LNCAP (cell line): ENCODE data around the gene CDH4.

Source experiments
- TF ChIP-seq, protein P1 (sequence below): fragments of 450-650 bp; IDR thresholded peaks from 2 replicates; pipeline ENCODE4 v1.5.1; 2017; ENCODE audit warnings: mild to moderate bottlenecking

The CDH4 gene

DNA sequence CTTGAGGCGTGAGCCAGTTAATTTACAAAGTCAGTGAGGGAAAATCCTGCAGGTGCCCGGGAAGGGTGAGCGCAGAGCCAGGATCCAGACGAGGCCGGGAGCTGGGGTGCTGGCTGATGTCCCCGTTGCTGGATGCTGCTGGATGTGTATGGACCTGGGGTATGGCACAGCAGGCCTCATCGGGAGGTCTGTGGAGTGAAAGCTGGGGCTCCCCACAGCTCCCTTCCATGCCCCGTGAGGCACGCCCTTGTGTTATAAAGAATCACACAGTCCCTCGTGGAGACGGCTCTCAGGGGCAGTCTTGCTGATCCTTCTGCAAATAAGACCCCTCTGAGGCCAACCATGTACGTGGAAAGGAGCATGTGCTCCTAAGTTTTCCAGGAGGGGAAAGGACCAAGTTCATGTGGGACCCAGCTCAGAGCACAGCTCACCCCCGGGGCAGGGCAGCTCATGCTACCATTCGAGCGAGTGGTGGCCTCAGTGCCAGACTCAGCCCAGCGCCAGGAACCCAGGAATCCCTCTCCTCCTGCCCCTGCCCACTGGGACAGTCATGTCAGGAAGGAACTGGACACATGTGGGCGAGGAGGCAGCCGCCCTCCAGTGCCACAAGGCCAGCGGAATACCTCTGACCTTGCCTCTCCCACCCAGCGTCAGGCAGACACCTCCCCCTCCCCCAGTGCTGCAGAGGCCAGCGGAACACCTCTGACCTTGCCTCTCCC lies 97.5 kb downstream of the CDH4 start:
- TF ChIP-seq, protein P1, sequence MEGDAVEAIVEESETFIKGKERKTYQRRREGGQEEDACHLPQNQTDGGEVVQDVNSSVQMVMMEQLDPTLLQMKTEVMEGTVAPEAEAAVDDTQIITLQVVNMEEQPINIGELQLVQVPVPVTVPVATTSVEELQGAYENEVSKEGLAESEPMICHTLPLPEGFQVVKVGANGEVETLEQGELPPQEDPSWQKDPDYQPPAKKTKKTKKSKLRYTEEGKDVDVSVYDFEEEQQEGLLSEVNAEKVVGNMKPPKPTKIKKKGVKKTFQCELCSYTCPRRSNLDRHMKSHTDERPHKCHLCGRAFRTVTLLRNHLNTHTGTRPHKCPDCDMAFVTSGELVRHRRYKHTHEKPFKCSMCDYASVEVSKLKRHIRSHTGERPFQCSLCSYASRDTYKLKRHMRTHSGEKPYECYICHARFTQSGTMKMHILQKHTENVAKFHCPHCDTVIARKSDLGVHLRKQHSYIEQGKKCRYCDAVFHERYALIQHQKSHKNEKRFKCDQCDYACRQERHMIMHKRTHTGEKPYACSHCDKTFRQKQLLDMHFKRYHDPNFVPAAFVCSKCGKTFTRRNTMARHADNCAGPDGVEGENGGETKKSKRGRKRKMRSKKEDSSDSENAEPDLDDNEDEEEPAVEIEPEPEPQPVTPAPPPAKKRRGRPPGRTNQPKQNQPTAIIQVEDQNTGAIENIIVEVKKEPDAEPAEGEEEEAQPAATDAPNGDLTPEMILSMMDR: no peak

DNA sequence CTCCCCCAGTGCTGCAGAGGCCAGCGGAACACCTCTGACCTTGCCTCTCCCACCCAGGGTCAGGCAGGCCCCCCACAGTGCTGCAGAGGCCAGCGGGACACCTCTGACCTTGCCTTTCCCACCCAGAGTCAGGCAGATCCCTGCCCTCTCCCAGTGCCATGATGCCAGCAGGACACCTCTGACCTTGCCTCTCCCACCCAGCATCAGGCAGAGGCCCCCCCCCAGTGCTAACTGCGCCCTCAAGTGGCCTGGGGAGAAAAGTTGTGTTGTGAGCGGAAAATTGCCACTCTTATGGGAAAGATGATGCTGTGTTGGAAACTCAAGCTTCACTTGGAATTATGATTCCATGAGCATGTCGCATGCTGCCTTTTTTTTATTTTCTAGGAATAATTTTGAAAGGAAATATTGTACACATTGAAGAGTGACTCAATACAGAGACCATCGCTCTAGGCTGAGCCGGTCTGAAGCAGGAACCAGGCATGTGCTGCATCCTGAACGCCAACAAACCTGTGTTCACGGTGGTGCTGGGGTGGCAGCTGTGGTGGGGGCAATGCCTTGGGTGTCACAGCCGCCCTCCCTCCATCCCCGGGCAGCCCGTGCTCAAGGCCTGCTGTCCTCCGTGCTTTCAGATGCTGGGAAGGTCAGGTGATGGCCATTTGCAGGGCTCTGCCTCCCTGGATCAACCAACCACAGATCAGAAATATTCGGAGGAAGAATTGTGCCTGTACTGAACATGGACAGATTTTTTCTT lies 98.6 kb downstream of the CDH4 start:
- TF ChIP-seq, protein P1: no peak

DNA sequence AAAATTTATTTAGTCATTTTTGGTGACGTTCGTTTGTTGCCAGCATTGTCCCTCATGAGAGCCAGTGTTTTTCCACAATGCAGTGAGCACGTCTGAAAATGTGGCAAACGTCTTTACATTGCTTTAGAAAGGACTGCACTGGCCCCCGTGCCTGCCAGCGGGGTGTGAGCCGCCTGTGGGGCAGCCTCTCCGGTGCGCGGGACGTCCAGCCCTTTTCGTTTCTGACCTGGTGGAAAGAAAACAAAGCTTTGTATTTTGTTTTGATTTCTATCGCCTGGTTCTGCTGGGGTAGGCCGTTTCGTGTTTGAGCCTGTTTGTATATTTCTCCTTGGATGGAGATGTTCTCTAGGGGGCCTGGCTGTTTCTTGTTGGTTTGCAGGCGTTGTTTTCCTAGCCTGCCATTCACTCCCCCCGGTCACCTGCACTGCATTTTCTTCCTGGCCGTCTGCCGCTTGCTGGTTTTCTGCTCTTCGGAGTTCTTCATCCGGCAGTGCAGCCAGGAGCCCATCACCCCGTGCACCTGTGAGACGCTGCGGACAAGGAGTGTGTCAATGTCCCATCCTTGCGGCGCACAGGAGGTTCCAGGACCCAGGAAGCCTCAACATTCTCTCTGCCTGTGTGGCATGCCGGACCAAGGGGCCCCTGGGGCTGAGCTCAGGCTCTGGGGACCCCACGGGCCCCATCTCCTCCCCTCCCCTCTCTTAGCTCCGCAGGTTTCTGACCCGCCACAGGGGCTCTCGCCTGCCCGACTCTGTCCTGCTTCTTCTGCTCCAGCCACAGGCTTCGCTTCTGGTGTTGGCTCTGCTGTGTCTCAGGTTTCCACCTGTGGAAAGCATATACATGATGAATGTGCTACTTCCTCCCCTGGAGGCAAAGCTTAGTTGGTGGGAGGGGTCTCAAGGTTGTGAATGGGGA lies 100.5 kb downstream of the CDH4 start:
- TF ChIP-seq, protein P1: no peak

DNA sequence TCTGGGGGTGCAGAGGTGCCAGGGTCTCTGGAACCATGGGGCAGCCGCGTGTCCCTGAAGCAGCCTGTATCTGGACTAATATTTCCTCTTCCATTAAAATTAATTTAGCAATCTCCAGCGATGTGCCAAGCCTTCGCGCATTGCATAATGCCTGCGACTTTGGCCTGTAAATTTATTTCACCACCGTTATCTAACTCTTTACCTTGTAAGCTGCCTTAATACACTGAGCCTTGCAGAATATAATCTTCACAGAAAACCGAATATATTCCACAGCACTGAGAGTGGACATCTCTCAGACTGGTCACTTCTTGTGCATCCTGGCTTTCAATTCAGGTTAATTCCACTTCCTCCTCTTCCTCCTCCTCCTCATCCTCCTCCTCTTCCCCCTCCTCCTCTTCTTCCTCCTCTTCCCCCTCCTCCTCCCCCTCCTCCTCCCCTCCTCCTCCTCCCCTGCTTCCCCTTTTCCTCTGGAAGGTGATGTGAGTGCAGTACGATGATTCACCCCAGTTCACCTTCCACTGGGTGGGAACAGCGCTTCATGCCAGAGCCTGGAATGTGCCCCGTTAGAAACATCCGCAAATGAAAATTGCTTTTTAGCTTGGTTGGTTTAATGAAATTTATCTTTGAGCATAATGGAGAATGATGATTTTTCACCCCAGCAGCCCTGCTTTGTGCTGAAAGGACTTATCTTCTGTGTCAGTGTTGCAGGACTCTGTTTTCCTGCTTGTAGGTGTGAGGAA lies 101.4 kb downstream of the CDH4 start:
- TF ChIP-seq, protein P1: no peak

DNA sequence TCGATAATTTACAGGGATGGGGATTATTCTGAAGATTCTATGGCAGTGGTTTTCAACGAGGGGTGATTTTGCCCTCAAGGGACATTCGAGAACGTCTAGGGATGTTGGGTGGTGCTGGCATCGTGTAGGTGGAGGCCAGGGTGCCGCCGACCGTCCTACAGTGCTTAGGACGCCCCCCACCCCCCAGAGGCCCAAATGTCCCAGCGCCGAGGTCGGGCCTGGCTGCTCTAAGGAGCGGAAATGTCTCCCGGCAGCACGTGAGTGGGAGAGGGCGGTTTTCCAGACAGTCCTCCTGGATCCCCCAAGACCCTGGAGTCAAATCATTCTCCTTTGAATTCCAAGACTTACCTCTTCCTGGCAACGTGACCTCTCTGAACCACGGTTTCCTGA lies 101.9 kb downstream of the CDH4 start:
- TF ChIP-seq, protein P1: no peak

DNA sequence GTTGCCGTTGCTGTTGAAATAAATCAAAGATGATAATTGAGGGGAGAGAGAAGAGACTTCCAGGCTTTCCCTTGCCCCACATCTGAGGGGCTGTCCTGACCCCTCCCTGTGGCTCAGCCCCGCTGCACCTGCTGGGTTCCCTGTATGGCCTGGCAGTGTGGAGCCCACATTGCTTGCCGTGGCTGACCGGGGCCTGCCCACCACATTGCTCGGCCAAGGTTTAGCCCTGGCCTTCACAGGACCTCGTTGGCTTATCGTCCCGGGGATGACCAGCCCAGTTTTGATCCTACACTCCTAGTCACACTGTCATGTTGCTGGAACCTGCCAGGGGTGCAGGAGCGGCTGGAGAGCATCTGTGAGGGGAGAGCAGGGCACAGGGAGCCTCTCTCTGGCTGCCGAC lies 102.4 kb downstream of the CDH4 start:
- TF ChIP-seq, protein P1: no peak
